GM18505 (cell line): Measurements from ENCODE around the gene TWSG1.
"Not testable (repeated sequence)": the region's sequence is repeated elsewhere in the genome, so short reads cannot be mapped to it uniquely, and the experiment has no call there.

Experiments used
- ATAC-seq: cut with Tn5 transposase; IDR thresholded peaks from one replicate; pipeline ENCODE4 v1.9.1; 2021; ENCODE audit not compliant: unreplicated experiment
- POLR2A ChIP-seq: IDR thresholded peaks from 4 replicates; pipeline ENCODE4 v1.6.1; 2011; ENCODE audit warnings: borderline replicate concordance; ENCODE audit not compliant: insufficient read depth, insufficient read length; ENCODE audit errors: extremely low read depth

TWSG1 gene

DNA sequence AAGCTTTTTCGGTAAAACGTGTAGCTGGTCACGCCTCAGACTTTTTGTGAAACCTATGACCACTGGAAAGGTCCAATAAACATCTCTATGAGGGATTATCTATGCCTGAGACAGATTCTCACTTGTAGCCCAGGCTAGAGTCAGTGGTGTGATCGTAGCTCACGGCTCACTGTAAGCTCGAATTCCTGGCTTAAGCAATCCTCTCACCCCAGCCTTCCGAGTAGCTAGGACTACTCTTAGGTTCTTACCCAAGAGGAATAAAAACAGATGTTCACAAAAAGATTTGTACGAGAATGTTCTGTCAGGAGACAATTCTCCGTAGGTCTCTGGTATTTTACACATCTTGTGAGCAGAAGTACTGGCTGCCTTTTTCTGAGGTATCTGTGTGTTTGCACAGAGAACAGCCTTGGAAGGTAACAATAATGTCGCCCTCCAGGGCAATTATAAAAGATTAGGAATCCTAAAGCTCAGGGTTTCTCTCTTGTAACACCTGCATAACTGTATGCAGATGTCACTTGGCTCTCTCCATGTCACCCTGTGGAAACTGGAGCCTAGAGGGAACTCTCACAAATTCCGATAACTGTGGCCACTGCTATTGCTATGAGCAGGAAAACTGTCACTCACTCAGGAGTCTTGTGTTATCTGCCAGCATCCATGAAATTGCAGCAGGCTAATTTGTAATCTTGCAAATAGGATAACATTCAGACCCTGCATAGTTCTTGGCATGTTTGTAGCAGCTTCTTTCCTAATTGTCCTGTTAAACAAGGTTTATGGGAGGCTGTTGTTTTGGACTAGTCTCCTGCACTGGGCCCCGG is 115.2 kb downstream of the TWSG1 start:
- no peak for ATAC-seq
- no peak for TF ChIP-seq POLR2A

DNA sequence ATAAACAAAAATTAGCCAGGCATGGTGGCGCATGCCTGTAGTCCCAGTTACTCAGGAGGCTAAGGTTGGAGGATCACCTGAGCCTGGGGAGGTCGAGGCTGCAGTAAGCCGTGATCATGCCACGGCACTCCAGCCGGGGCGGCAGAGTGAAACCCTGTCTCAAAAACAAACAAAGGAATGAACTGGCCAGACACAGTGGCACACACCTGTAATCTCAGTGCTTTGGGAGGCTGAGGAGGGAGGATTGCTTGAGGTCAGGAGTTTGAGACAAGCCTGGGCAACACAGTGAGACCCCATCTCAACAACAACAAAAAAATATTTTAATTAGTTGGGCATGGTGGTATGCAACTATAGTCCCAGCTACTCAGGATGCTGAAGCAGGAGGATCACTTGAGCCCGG is 116.3 kb downstream of the TWSG1 start:
- ATAC-seq = not testable (repeated sequence)
